OCI-LY1 (cell line): ENCODE data around the gene TSKS.

ENCODE experiments used
- H2AFZ ChIP-seq: fragments of 200-600 bp; sonication (generic), shearing (Covaris generic); 2 replicates; pipeline ENCODE4 v1.6.0; 2014; ENCODE audit warnings: antibody characterized with exemption, mild to moderate bottlenecking, low read length
- H3F3A ChIP-seq: fragments of 200-600 bp; sonication (generic), shearing (Covaris generic); 2 replicates; pipeline ENCODE4 v1.6.0; 2014; ENCODE audit warnings: mild to moderate bottlenecking, antibody characterized with exemption, low read length, moderate library complexity; ENCODE audit not compliant: insufficient read depth
- H3K27ac ChIP-seq: fragments of 200-600 bp; sonication (generic); 2 replicates; pipeline ENCODE4 v1.5.1; 2014; ENCODE audit warnings: low read length, mixed run types, mild to moderate bottlenecking, low read depth; ENCODE audit not compliant: poor library complexity, severe bottlenecking
- H3K27me3 ChIP-seq: fragments of 200-600 bp; sonication (generic); 2 replicates; pipeline ENCODE4 v1.6.0; 2014; ENCODE audit warnings: antibody characterized with exemption, mild to moderate bottlenecking, low read length, moderate library complexity; ENCODE audit not compliant: insufficient read depth
- H3K36me3 ChIP-seq: fragments of 200-600 bp; sonication (generic); 2 replicates; pipeline ENCODE4 v1.6.1; 2014; ENCODE audit warnings: mild to moderate bottlenecking, antibody characterized with exemption, low read length, moderate library complexity, mixed read lengths; ENCODE audit not compliant: insufficient read depth
- H3K4me1 ChIP-seq: fragments of 200-600 bp; sonication (generic); 2 replicates; pipeline ENCODE4 v1.5.1; 2014; ENCODE audit warnings: mild to moderate bottlenecking, low read length, moderate library complexity; ENCODE audit not compliant: insufficient read depth, severe bottlenecking
- H3K4me2 ChIP-seq: fragments of 200-600 bp; sonication (generic), shearing (Covaris generic); 2 replicates; pipeline ENCODE4 v1.6.1; 2014; ENCODE audit warnings: low read length
- H3K4me3 ChIP-seq: fragments of 200-600 bp; sonication (generic); 2 replicates; pipeline ENCODE4 v1.5.1; 2014; ENCODE audit warnings: low read length, low read depth, mild to moderate bottlenecking, mixed read lengths; ENCODE audit not compliant: poor library complexity, severe bottlenecking
- H3K79me2 ChIP-seq: fragments of 200-600 bp; shearing (Covaris generic); 2 replicates; pipeline ENCODE4 v1.6.1; 2016; ENCODE audit warnings: mixed run types, low read length, mixed read lengths; ENCODE audit not compliant: insufficient read depth
- H3K9ac ChIP-seq: fragments of 200-600 bp; sonication (generic), shearing (Covaris generic); 2 replicates; pipeline ENCODE4 v1.6.1; 2014; ENCODE audit warnings: mild to moderate bottlenecking, low read length, mixed read lengths
- H3K9me2 ChIP-seq: fragments of 200-600 bp; sonication (generic), shearing (Covaris generic); 2 replicates; pipeline ENCODE4 v1.6.1; 2014; ENCODE audit warnings: low read depth, mild to moderate bottlenecking, low read length, mixed read lengths
- H3K9me3 ChIP-seq: fragments of 200-600 bp; shearing (Covaris generic); 2 replicates; pipeline ENCODE4 v1.6.1; 2014; ENCODE audit warnings: low read length, mixed read lengths
- H4K20me1 ChIP-seq: fragments of 200-600 bp; sonication (generic), shearing (Covaris generic); 2 replicates; pipeline ENCODE4 v1.6.0; 2016; ENCODE audit warnings: mild to moderate bottlenecking, low read length; ENCODE audit not compliant: insufficient read depth
- CTCF ChIP-seq: fragments of 200-600 bp; sonication (generic), shearing (Covaris generic); IDR thresholded peaks from 2 replicates; pipeline ENCODE4 v1.5.1; 2017; ENCODE audit warnings: mild to moderate bottlenecking, antibody characterized with exemption, low read length, moderate library complexity, mixed read lengths
- EZH2 ChIP-seq: fragments of 200-600 bp; sonication (generic), shearing (Covaris generic); IDR thresholded peaks from 2 replicates; pipeline ENCODE4 v1.8.0; 2017; ENCODE audit warnings: borderline replicate concordance, mixed run types, mild to moderate bottlenecking, antibody characterized with exemption, low read length, moderate library complexity, mixed read lengths

TSKS gene

GRCh38 chr19:49739933-49740332 lies 23.2 kb downstream of the TSKS start:
- H3K4me2 ChIP-seq, result no peak overlapping the region
- no peaks in the 10 kb centered on the region for H3F3A ChIP-seq
- H3K9ac ChIP-seq, result no peak overlapping the region
- no peaks in the 10 kb centered on the region for H3K27me3 ChIP-seq
- H4K20me1 ChIP-seq, result no peaks in the 10 kb centered on the region
- H3K9me3 ChIP-seq, result no peaks in the 10 kb centered on the region
- H3K27ac ChIP-seq, result no peak overlapping the region
- no peak for TF ChIP-seq EZH2
- TF ChIP-seq CTCF, result no peak
- no peaks in the 10 kb centered on the region for H3K4me1 ChIP-seq
- no peak overlapping the region for H2AFZ ChIP-seq
- no peaks in the 10 kb centered on the region for H3K9me2 ChIP-seq
- H3K36me3 ChIP-seq, result no peaks in the 10 kb centered on the region
- no peak overlapping the region for H3K4me3 ChIP-seq
- H3K79me2 ChIP-seq, result no peaks in the 10 kb centered on the region

GRCh38 chr19:49739098-49739497 lies 24.0 kb downstream of the TSKS start:
- Histone ChIP-seq H3K79me2 (no peaks in the 10 kb centered on the region), H3K4me1 (no peaks in the 10 kb centered on the region), H3K36me3 (no peaks in the 10 kb centered on the region), H2AFZ (no peak overlapping the region), H3K9ac (no peak overlapping the region), H3K9me3 (no peaks in the 10 kb centered on the region), H3K9me2 (no peaks in the 10 kb centered on the region), H4K20me1 (no peaks in the 10 kb centered on the region), H3K27ac (no peak overlapping the region), H3K4me3 (no peak overlapping the region), H3K4me2 (no peak overlapping the region), H3K27me3 (no peaks in the 10 kb centered on the region; the same call in 1 of the 2 replicates), H3F3A (no peaks in the 10 kb centered on the region)
- no peak for TF ChIP-seq EZH2
- TF ChIP-seq CTCF, result no peak

GRCh38 chr19:49738268-49738667 lies 24.8 kb downstream of the TSKS start:
- no peaks in the 10 kb centered on the region for H3K36me3 ChIP-seq
- no peaks in the 10 kb centered on the region for H3F3A ChIP-seq
- H4K20me1 ChIP-seq, result no peaks in the 10 kb centered on the region
- H3K27ac ChIP-seq, result no peak overlapping the region
- no peaks in the 10 kb centered on the region for H3K4me1 ChIP-seq
- no peak overlapping the region for H3K4me3 ChIP-seq
- no peak for TF ChIP-seq CTCF
- TF ChIP-seq EZH2, result no peak
- no peak overlapping the region for H3K9ac ChIP-seq
- no peaks in the 10 kb centered on the region for H3K9me3 ChIP-seq
- H3K9me2 ChIP-seq, result no peaks in the 10 kb centered on the region
- no peak overlapping the region for H2AFZ ChIP-seq
- no peaks in the 10 kb centered on the region for H3K79me2 ChIP-seq
- H3K4me2 ChIP-seq, result no peak overlapping the region
- H3K27me3 ChIP-seq, result no peaks in the 10 kb centered on the region; the same call in 1 of the 2 replicates
